Measurements from ENCODE around the gene AKAP4. TPM values are rescaled to one million over a fixed set of nuclear protein-coding genes. Genes with fewer than 3 reads are reported as not detected.

The AKAP4 gene
- total RNA-seq, 1 donor from 2014 or later = not detected

Other genes starting within 250 kb of the AKAP4 start
- gene CCNB3, start 3.8 kb upstream of the AKAP4 start, total RNA-seq = 0.96 TPM